ENCODE results near the gene HECA. TPM values are rescaled to one million over a fixed set of nuclear protein-coding genes. Genes with fewer than 3 reads are reported as not detected.

HECA gene
- total and polyA plus RNA-seq, 2 of the 8 experiments (the other 6 are each of a cell fraction or from before 2014, with no cell fraction given) = 2.4 to 9.2 TPM

DNA sequence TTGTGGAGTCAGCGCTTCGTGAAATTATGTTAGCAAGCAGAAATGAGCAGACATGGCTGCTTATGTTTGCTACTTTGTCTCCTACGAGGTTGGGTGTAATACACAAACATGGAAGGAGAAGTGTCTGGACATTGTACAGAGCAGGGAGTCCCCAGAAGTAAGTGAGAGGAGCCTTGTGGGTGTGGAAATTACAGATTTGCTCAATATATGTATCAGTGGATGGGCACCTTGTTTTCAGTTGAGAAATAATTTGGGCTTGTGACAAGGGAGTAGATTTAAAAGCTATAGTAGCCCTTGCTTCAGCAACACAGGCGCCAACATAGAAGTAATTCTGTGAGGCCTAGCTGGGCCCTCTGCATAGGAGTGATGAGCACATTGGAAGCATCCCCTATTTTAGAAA, 49.2 kb downstream of the HECA start:
- H3K27me3 ChIP-seq (replicated peaks in 1 of 4; ENCODE audit: control insufficient read depth in 3 of 4, extremely low read depth in 1 of 4, insufficient read depth in 3 of 4, low read length in 3 of 4) = no peaks in the 10 kb centered on the region
- H3K79me2 ChIP-seq (ENCODE audit: control insufficient read depth in 1 of 2, insufficient read depth in 2 of 2, low read length in 2 of 2) = no peaks in the 10 kb centered on the region
- POLR2A ChIA-PET (ENCODE audit: partially characterized antibody) = no interaction called here
- no peaks in the 10 kb centered on the region for H3K79me1 ChIP-seq (ENCODE audit: low read depth, low read length)
- no peak for FAIRE-seq
- no peaks in the 10 kb centered on the region for H3K36me3 ChIP-seq (ENCODE audit: control insufficient read depth in 2 of 4, insufficient read depth in 4 of 4, low read length in 3 of 4)
- no peak overlapping the region for H2BK15ac ChIP-seq (ENCODE audit: low read length)
- H3K4me2 ChIP-seq (ENCODE audit: insufficient read depth in 1 of 2, low read depth in 2 of 2, low read length in 2 of 2) = no peak overlapping the region
- no peak overlapping the region for H3K4me3 ChIP-seq (ENCODE audit: extremely low read depth in 1 of 4, insufficient read depth in 2 of 4, low read depth in 3 of 4, low read length in 4 of 4)
- no peaks in the 10 kb centered on the region for H4K20me1 ChIP-seq (replicated peaks in 1 of 2; ENCODE audit: control insufficient read depth in 1 of 2, insufficient read depth in 2 of 2, low read length in 2 of 2)
- no peak overlapping the region for H3K9ac ChIP-seq (replicated peaks in 1 of 4; ENCODE audit: extremely low read depth in 1 of 4, low read depth in 3 of 4, low read length in 3 of 4)
- no peak overlapping the region for H2BK5ac ChIP-seq (ENCODE audit: low read depth, low read length)
- no peak overlapping the region for H3K14ac ChIP-seq (ENCODE audit: insufficient read length)
- no peaks in the 10 kb centered on the region for H3K23me2 ChIP-seq (ENCODE audit: low read depth, low read length)
- no peak overlapping the region for H3K23ac ChIP-seq (ENCODE audit: insufficient read length)
- no peaks in the 10 kb centered on the region for H3K4me1 ChIP-seq (replicated peaks in 1 of 4; ENCODE audit: control insufficient read depth in 3 of 4, insufficient read depth in 4 of 4, low read length in 3 of 4)
- no peak overlapping the region for H4K8ac ChIP-seq (ENCODE audit: extremely low read depth, insufficient read depth, low read length)
- no peak overlapping the region for H4K5ac ChIP-seq (ENCODE audit: insufficient read length, low read depth, low read length)
- H3K4ac ChIP-seq (replicated peaks; ENCODE audit: insufficient read length, low read depth, low read length) = no peak overlapping the region
- H2AFZ ChIP-seq (ENCODE audit: low read length) = no peak overlapping the region
- WGBS, 2 experiments (ENCODE audit: extremely low coverage in 1 of 2, insufficient coverage in 1 of 2, insufficient read length in 1 of 2, insufficient replicate concordance in 2 of 2, low coverage in 1 of 2, low lambda C conversion rate in 2 of 2, missing lambda C conversion rate in 1 of 2) = 89% methylated on average over 4 of the region's 4 CpGs; no CpG with 5 or more reads in 1 of the 2 experiments
- H2AK5ac ChIP-seq (ENCODE audit: low read depth, low read length) = no peak overlapping the region
- no peak overlapping the region for H2BK20ac ChIP-seq (ENCODE audit: low read length)
- no peak overlapping the region for H2BK12ac ChIP-seq (ENCODE audit: low read depth, low read length)
- DNase-seq (ENCODE audit: low read depth in 1 of 2, low spot score in 2 of 2) = no peak
- H3K56ac ChIP-seq (replicated peaks; ENCODE audit: insufficient read length, low read depth, low read length) = no peak overlapping the region
- no peak overlapping the region for H3K18ac ChIP-seq (ENCODE audit: extremely low read depth, low read length)
- no peak overlapping the region for H2BK120ac ChIP-seq (replicated peaks; ENCODE audit: low read depth, low read length)
- CTCF ChIA-PET (ENCODE audit: partially characterized antibody) = interaction anchor here (1.9 kb wide), 1 partner anchor 180 kb away, joined by 5 read pairs; no protein-coding TSS in a partner anchor
- no peak overlapping the region for H4K91ac ChIP-seq (replicated peaks; ENCODE audit: insufficient read length, low read length)
- H3K27ac ChIP-seq (ENCODE audit: low read depth, low read length) = no peak overlapping the region
- no peaks in the 10 kb centered on the region for H3K9me3 ChIP-seq (ENCODE audit: insufficient read depth in 2 of 2, low read depth in 1 of 2, low read length in 1 of 2)
- TF ChIP-seq, protein P1, sequence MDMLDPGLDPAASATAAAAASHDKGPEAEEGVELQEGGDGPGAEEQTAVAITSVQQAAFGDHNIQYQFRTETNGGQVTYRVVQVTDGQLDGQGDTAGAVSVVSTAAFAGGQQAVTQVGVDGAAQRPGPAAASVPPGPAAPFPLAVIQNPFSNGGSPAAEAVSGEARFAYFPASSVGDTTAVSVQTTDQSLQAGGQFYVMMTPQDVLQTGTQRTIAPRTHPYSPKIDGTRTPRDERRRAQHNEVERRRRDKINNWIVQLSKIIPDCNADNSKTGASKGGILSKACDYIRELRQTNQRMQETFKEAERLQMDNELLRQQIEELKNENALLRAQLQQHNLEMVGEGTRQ (IDR thresholded peaks at IDR 0.05; ENCODE audit: low read length) = no peak
- TF ChIP-seq RAD21 (IDR thresholded peaks at IDR 0.05 in 1 of 2, conservative IDR thresholded peaks at IDR 0.05 in 1 of 2; ENCODE audit: low read depth in 2 of 2, low read length in 2 of 2) = no peak
- no peak for TF ChIP-seq RBBP5 (IDR thresholded peaks at IDR 0.05; ENCODE audit: borderline replicate concordance, low read depth, low read length)
- TF ChIP-seq, protein P2, sequence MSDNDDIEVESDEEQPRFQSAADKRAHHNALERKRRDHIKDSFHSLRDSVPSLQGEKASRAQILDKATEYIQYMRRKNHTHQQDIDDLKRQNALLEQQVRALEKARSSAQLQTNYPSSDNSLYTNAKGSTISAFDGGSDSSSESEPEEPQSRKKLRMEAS (IDR thresholded peaks at IDR 0.05) = no peak
- TF ChIP-seq MAFK (IDR thresholded peaks at IDR 0.05; ENCODE audit: low read depth, low read length) = no peak
- no peak for TF ChIP-seq CTBP2 (IDR thresholded peaks at IDR 0.05; ENCODE audit: borderline replicate concordance, insufficient read depth, insufficient read length, low read length)
- no peak for TF ChIP-seq SAP30 (IDR thresholded peaks at IDR 0.05; ENCODE audit: insufficient read depth, insufficient replicate concordance, low read length)
- no peak for TF ChIP-seq YY1 (IDR thresholded peaks at IDR 0.05; ENCODE audit: low read depth, low read length)
- no peak for TF ChIP-seq GTF2F1 (IDR thresholded peaks at IDR 0.05; ENCODE audit: borderline replicate concordance, low read depth, low read length)
- TF ChIP-seq KDM1A (IDR thresholded peaks at IDR 0.05; ENCODE audit: borderline replicate concordance, low read length) = no peak
- TF ChIP-seq SP2 (IDR thresholded peaks at IDR 0.05; ENCODE audit: low read length) = no peak
- TF ChIP-seq TEAD4 (IDR thresholded peaks at IDR 0.05; ENCODE audit: low read depth, low read length) = no peak
- TF ChIP-seq GABPA (IDR thresholded peaks at IDR 0.05; ENCODE audit: borderline replicate concordance, insufficient read depth, low read length) = no peak
